Measurements from ENCODE around the gene NHS.

Gene NHS

DNA sequence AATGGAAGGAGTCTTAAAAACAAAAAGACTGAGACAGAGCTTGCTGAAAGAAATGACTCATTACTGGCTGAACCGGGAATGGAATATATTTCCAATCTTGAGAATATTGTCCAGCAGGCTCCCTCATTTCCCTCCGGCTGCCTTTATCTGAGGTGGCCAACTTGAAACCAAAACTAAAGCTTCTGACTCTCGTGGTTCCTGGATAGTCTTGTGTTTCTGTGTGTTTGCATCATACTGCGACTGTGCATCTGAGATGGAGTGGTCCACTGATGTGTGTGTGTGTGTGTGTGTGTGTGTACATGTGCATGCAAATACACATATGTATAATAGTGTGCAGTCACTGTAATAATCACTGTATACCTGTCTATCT lies 216.7 kb downstream of the NHS start:
- no peak for TF ChIP-seq ZFX (IDR thresholded peaks at IDR 0.05; ENCODE audit: borderline replicate concordance)
- TF ChIP-seq, protein P1, sequence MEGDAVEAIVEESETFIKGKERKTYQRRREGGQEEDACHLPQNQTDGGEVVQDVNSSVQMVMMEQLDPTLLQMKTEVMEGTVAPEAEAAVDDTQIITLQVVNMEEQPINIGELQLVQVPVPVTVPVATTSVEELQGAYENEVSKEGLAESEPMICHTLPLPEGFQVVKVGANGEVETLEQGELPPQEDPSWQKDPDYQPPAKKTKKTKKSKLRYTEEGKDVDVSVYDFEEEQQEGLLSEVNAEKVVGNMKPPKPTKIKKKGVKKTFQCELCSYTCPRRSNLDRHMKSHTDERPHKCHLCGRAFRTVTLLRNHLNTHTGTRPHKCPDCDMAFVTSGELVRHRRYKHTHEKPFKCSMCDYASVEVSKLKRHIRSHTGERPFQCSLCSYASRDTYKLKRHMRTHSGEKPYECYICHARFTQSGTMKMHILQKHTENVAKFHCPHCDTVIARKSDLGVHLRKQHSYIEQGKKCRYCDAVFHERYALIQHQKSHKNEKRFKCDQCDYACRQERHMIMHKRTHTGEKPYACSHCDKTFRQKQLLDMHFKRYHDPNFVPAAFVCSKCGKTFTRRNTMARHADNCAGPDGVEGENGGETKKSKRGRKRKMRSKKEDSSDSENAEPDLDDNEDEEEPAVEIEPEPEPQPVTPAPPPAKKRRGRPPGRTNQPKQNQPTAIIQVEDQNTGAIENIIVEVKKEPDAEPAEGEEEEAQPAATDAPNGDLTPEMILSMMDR (IDR thresholded peaks at IDR 0.05) = no peak

GRCh38 chrX:17592117-17592516 lies 217.1 kb downstream of the NHS start:
- TF ChIP-seq ZFX (IDR thresholded peaks at IDR 0.05; ENCODE audit: borderline replicate concordance) = no peak
- TF ChIP-seq, protein P1 (IDR thresholded peaks at IDR 0.05) = no peak
- no peak overlapping the region for H3K27ac ChIP-seq

More for the DNA sequence above, 216.7 kb downstream of the NHS start:
- H3K27ac ChIP-seq = no peak overlapping the region

GRCh38 chrX:17594693-17595092 lies 219.7 kb downstream of the NHS start:
- TF ChIP-seq, protein P1 (IDR thresholded peaks at IDR 0.05) = no peak
- no peak for TF ChIP-seq ZFX (IDR thresholded peaks at IDR 0.05; ENCODE audit: borderline replicate concordance)
- no peak overlapping the region for H3K27ac ChIP-seq

GRCh38 chrX:17595456-17596035 lies 220.5 kb downstream of the NHS start:
- TF ChIP-seq, protein P1 (IDR thresholded peaks at IDR 0.05) = no peak
- TF ChIP-seq ZFX (IDR thresholded peaks at IDR 0.05; ENCODE audit: borderline replicate concordance) = no peak
- peak overlapping the region; percentile 18; the same call in 1 of the 2 replicates for H3K27ac ChIP-seq

- TF ChIP-seq, protein P1 (IDR thresholded peaks at IDR 0.05) = no peak
- TF ChIP-seq ZFX (IDR thresholded peaks at IDR 0.05; ENCODE audit: borderline replicate concordance) = no peak
- peak overlapping the region; percentile 18; the same call in 1 of the 2 replicates for H3K27ac ChIP-seq
Observed at GRCh38 chrX:17596061-17596460, 221.1 kb downstream of the NHS start.

DNA sequence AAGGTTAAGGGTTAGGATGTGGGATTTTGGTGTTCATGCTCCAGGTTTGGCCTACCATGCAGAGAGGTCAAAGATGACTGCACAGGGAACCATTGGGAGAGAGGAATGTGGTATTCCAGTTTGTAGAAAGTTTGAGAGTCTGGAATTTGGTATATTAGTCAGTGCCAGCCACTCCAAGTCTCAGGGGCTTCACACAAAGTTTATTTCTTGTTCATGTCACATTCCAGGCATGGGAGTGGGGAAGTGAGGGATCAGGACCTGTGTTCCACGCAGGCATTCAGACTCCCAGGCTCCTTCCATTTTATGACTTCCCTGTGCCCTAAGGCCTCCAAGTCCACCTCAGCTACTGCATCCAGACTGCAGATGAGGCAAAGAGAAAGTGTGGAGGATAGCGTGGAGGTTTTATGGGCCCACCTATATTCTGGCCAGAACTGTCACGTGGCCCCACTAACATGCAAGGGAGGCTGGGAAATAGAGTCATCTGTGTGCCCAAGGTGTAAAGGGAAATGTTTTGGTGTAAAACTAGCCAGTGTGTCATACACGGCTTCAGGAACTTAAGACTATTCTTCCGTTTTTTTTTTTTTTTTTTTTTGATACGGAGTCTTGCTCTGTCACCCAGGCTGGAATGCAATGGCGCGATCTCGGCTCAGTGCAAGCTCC lies 221.7 kb downstream of the NHS start:
- TF ChIP-seq, protein P1 (IDR thresholded peaks at IDR 0.05) = no peak
- no peak for TF ChIP-seq ZFX (IDR thresholded peaks at IDR 0.05; ENCODE audit: borderline replicate concordance)
- no peak overlapping the region for H3K27ac ChIP-seq

DNA sequence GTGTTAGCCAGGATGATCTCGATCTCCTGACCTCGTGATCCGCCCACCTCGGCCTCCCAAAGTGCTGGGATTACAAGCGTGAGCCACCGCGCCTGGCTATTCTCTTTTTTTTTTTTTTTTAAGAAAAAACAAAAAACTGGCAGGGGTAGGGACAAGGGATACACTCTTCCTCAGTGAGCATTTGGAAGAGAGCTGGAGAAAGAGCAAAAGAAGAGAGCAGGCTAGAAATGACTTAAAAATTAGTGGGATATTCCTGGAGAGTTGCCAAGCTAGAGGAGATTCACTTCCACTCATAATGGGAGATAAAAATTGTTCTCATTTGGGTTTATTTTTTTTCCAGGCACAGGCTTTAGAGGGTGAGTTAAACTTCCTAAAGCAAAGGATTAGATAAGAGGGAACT lies 222.3 kb downstream of the NHS start:
- TF ChIP-seq, protein P1 (IDR thresholded peaks at IDR 0.05) = no peak
- no peak for TF ChIP-seq ZFX (IDR thresholded peaks at IDR 0.05; ENCODE audit: borderline replicate concordance)
- no peak overlapping the region for H3K27ac ChIP-seq
